Effector CD8-positive, alpha-beta T cell (primary cell): ENCODE measurements around the gene TAP2.

Experiments used
- DNase-seq: peaks from one replicate; lab custom pipeline; 2025; lab: John Stamatoyannopoulos, UW

Gene TAP2

DNA sequence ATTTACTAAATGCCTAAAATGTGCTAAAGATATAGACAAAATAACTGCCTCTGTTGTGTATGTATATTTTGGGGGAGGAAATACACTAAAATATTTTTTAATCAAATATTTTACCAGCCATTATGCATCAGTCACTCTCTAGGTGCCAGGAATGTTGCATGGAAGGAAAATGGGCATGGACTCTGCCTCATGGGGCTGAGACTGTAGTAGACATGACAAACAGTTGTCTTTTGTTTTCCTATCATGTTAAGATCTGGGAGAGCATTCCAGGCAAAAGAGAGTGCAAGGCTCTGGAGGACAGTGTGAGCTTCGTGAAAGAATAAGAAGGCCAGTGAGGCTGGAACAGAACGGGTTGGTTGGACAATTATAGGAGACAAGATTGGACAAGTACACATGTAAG lies 48.2 kb downstream of the TAP2 start:
- no peak for DNase-seq
